ENCODE results near the gene ADRB1.

The ADRB1 gene

DNA sequence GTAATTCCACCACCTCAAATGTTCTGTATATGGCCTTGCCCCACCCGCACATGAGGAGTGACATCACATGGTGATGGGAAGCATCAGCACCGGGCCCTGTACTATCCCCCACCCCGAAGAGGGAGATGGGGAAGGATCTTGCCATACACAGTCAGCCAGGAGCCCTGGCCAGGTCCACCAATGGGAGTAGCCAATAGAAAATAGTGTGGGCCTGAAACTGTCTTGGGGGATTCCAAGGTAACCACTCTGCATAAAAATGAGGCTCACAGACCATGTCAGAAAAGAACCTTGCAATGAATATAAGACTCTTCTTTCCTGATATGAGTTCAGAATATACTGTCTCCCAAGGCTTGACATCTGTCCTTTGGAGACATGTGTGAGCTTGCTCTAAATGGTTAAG lies 51.1 kb downstream of the ADRB1 start:
- DNase-seq (ENCODE audit: low spot score) = no peak

DNA sequence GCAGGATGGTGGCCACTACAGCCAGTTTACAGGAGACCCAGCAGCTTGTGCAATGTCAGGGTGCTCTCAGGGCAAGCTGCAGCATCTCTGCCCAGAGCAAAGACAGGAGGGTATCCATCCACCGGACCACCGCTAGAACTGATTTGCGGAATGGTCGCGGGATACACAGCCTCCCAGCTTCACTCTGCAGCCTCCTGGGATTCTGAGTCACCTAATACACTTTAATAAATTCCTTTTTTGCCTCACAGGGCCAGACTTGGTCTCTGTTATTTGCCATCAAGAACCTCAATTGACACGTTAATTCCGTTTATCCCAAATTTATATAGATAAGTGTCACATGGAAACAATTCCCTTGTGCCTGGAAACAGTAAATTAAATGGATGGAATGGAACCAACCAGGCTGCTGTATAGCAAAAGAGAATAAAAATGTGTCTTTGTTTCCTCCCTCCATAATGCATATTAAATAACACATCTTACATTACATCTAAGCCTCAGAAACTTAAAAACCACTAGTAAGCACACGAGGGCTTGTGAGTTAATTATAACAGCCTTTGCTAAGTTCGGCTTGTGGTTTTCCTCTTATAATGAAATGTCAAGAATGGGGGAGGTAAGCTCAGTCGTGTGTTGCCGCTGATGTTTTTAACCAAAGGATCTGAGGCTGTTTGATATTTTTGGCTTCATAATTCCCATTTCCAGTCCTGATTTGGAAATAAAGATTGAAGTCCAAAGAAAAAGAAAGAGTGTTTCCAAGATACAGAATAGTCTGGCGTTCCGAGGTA lies 52.1 kb downstream of the ADRB1 start:
- no peak for DNase-seq (ENCODE audit: low spot score)

Data from HuH-7 (cell line).